GM21576 (cell line): ENCODE results near the gene BLID.

Experiments used
- ATAC-seq: cut with Tn5 transposase; IDR thresholded peaks from one replicate; pipeline ENCODE4 v1.9.1; 2021; ENCODE audit warnings: mild to moderate bottlenecking, moderate library complexity; ENCODE audit not compliant: unreplicated experiment

Gene BLID

GRCh38 chr11:122085264-122085663 lies 30.8 kb downstream of the BLID start:
- no peak for ATAC-seq

- no peak for ATAC-seq
These were observed 33.8 kb downstream of the BLID start for GRCh38 chr11:122082205-122082604.

GRCh38 chr11:122081073-122081472 lies 34.9 kb downstream of the BLID start:
- no peak for ATAC-seq

- no peak for ATAC-seq
These were observed 38.6 kb downstream of the BLID start for GRCh38 chr11:122077459-122077858.

DNA sequence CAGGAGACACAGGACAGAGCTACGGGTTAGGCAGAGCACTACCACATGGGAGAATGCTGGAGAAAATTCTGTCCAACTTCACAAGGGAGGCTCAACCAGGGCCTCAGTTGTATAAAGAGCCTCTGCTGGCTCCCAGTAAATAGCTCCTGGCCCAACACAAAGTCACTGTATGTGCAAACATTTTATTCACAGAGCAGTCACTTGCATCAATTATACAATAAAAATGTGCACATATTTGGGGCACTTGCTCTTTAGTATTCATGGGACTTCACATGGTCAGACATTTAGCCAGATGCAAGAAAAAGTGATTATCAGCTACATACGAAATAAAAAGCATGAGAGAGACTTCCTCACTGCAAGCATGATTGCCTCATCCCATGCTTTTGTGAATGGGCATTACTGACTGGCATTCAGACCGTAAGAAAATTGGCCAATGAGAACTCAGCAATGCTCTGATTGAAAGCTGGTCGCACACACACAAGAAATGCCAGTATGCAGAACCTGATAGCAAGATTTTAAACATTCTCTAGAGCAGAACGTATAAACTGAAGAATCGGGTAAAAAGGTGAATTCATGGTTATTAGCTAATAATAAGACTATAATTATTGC lies 39.4 kb downstream of the BLID start:
- no peak for ATAC-seq

DNA sequence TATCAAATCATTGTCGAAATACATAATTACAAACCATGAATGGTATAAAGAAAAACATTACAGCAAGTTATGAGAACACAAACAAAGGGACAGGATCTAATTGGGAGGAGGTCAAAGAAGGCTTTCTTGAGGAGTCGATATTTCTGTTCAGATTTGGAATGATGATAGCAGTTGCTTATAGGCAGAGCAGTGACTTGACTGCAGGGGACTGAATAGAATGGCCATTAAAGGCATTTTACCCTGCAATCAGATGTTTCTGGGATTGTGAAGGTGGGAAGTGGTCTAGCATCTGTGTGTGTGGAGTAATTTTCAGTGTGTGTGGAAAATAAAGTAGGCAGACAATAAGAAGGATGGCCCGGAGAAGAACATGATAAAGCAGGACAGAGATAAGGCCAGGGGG lies 41.0 kb downstream of the BLID start:
- no peak for ATAC-seq

DNA sequence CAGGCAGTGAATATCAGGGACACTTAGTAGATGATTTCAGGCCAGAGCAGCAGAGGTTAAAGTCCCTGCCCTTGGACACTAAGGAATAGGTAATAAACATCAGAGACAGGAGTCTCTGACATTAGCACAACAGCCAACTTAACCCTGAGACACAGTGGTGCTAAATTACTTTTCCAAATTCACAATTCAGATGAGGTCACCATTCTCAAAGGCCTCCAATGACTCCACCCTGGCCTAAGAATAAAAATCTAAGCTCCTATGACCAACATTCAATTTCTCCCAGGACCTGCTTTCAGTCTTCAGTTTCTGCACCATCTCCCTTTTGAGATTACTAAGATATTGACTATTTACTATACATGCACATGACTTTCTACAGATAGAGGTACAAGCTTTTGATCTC lies 42.0 kb downstream of the BLID start:
- ATAC-seq, result no peak

- ATAC-seq, result no peak
These were observed 44.3 kb downstream of the BLID start for GRCh38 chr11:122071709-122072202.

DNA sequence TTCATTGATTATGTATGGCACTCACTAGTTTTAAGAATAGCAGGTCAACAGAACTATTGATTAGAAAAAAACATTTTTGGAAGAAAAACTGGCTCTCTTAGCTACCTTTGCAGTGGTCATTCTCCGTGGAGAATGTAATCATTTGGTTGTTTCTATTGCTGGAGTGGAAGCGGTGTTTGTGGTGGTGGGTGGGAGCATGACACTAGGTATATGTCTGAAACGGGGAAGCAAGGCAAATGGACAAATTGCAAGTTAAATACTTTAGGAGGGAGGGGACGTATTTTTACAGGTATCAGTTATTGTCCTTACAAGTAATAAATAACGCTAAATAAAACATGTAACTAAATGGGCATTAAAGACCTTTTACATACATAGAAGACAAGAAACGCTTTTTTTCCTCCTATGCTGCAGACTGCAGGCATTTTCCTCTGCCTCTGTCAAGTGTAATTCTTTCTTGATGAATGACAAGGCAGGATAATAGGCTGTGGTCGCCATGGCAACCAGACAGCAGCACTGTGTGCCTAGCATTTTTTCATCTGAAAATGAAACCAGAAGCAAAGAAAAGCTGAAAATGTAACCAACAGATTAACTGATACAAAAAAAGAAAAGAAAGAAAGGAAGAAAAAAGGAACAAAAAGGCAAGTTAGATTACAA lies 46.2 kb downstream of the BLID start:
- no peak for ATAC-seq

- no peak for ATAC-seq
These were observed 47.2 kb downstream of the BLID start for GRCh38 chr11:122068837-122069236.

DNA sequence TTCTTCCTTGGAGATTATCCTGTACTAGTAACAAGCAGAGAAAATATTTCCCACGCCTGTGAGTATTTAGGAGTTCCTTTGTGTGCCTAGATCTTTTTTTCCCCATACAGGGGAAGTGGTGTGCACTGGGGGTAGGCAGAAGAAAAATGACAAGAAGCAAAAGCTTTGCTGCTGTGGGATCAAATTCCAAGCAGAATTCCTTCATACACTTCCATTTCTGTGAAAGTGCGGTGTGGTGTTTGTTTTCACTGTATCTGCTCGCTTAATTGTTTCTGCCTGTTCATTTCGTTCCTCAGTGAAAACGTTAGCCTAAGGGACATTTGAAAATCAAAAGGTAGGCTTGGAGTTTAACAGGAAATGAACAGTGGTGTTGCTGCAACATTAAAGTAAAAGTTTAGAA lies 47.9 kb downstream of the BLID start:
- no peak for ATAC-seq
